A375 (cell line): ENCODE results near the gene IDH2. TPM values are rescaled to one million over a fixed set of nuclear protein-coding genes. Genes with fewer than 3 reads are reported as not detected.

Source experiments
- small RNA-seq: library from RNA; depleted of rRNA; stranded (forward); fragments of <200 nt; gene quantifications from one replicate; pipeline ENCODE3, GENCODE V24; 2014
- total RNA-seq: library from RNA; depleted of rRNA; stranded (reverse); fragments of >200 nt; shearing (Covaris generic); gene quantifications from 2 replicates; pipeline ENCODE4 v1.2.3, GENCODE V29; 2014; rRNA removed

IDH2 gene
- 28.2 and 31.9 TPM in 2 replicates for total RNA-seq

DNA sequence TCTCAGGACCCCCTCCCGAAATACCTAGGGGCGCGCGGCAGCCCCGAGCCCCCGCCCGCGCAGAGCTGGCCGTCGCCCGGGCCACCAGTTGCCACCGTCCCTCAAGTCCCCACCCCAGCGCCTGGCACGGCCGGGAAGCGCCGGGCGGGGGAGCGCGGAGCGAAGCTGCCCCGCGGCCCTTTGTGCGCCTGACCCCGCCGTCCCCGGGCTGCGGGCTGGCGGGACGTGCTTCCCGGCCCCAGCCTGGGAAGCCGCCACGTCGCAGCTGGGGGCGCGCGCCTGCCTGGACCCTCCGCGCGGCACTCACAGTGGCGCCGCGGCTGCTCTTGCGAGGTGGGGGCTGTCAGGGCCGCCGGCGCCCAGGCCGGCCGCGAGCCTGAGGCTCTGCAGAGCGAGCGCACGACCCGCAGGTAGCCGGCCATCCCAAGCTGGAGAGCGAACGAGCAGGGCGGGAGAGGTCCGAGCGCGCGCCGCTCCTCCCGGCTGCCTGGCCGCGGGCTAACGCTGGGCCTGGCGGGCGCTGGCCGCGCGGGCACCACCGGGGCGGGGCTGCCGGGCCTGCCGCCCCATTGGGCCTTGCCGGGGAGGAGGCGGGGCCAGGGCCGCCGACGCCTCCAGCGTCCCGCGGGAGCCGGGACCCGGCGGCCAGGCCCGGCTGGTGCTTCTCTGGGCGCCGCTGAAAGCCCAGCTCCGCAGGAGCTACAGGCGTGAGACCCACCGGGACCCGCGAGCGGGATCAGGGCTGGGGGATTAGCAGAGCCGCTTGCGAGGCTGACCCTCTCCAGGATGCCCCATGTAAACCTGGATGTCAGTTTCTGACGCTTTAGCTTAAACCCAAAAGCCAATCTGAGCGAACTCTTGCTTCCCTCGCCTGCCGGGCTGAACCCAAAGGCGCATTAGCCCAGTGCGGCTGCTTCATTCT, at the start of gene IDH2:
Gene IDH2 (minus strand): TSS at position 500 of the 922 bp plus-strand sequence. CDS start 78 bp downstream, at position 422.

Small RNAs within 50 kb of the gene (small RNA-seq; reads per million reads assigned to genes)
- gene RF00066: not detected

Other genes with a start within 250 kb of the IDH2 start
- gene AP3S2, start 208.5 kb downstream of the IDH2 start, total RNA-seq: 39.5 and 58.7 TPM in 2 replicates
- 7.8 and 12.8 TPM in 2 replicates for gene ARPIN, start 189.5 kb downstream of the IDH2 start, total RNA-seq
- 9.4 and 11.1 TPM in 2 replicates for gene ZNF710, start 101.1 kb downstream of the IDH2 start, total RNA-seq
- 11.5 and 23.6 TPM in 2 replicates for gene SEMA4B, start 98.9 kb upstream of the IDH2 start, total RNA-seq
- 34.4 and 38.9 TPM in 2 replicates for gene CIB1, start 131.5 kb upstream of the IDH2 start, total RNA-seq
- 5.1 and 5.9 TPM in 2 replicates for gene GDPGP1, start 131.7 kb upstream of the IDH2 start, total RNA-seq
- gene TTLL13, start 147.1 kb upstream of the IDH2 start, total RNA-seq: 0.19 TPM in 1 of 2 replicates, not detected in the other
- 84.7 and 90.9 TPM in 2 replicates for gene NGRN, start 163.2 kb upstream of the IDH2 start, total RNA-seq
- gene ZNF774, start 249.8 kb upstream of the IDH2 start, total RNA-seq: 1.2 and 3.4 TPM in 2 replicates